Bone marrow (tissue), 2 donors: Measurements from ENCODE around the gene PPP1R16B.

ENCODE experiments used
- DNase-seq, 2 donors: peaks; one replicate each; lab custom pipeline; 2025; lab: John Stamatoyannopoulos, UW

PPP1R16B gene

DNA sequence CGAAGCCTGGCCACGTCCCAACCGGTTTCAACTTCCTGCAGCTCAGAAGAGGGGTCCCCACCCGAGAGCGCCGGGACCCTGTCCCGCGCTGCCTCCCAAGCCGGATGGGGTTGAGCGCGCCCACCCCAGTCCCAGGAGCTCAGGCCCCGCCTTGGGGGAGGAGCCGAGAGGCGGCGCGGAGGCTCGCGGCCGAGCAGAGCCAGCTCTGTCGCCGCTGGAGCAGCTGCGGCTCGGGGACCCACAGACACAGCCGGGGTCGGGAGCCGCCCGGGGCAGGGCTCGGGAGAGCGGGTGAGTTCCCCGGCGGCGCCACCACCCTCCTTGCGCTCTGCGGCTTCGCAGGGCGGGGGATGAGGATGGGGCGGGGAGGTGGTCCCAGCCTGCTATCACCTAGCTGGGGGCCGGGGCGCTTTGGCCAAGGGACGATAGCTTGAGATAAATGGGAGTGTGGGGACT, at the start of gene PPP1R16B:
PPP1R16B (plus strand) TSS at position 196 of the 456 bp plus-strand sequence. CDS start 30,229 bp downstream, outside the sequence.
- no peak for DNase-seq

DNA sequence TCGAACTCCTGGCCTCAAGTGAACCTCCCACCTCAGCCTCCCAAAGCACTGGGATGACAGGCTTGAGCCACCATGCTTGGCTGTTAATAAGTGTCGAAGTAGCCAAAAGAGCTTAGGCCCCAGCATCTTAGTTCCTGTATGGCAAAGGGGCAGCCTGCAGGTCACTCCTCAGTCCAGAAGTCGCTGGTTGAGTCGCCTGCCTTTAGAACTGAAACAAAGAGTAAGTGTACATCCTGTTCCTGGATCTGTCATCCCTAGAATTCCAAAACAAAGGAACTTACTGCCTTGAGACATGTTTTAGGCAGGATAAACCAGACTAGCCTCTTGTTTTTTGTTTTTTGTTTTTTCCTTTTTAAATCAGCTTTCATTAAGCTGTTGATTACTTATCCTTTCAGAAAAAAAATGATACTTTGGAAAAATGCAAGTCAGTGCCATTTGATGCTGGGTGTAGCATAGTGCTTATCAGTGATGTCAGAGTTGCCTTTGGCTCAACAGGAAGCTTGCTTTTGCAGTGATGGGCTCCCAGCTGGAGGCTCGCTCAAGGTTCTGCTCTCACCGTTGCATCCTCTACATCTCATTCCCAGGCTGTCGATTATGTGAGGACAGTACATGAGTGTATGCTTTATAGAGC, 48.2 kb upstream of the PPP1R16B start:
- no peak for DNase-seq

GRCh38 chr20:38759106-38759505, 46.4 kb upstream of the PPP1R16B start:
- DNase-seq: no peak

DNA sequence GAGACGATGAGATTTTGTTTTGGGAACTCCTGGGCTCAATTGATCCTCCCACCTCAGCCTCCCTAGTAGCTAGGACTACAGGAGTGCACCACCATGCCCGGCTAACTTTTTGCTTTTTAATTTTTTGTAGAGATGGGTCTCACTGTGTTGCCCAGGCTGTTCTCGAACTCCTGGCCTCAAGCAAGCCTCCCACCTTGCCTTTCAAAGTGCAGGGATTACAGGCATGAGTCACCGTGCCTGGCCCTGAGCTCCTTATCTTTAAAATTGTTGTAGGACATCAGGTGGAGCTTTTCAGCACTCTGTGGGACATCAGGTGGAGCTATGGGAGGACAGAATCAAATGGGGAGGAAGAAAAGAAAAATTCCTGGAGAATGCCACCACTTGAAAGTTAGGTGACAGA, 44.5 kb upstream of the PPP1R16B start:
- no peak for DNase-seq

DNA sequence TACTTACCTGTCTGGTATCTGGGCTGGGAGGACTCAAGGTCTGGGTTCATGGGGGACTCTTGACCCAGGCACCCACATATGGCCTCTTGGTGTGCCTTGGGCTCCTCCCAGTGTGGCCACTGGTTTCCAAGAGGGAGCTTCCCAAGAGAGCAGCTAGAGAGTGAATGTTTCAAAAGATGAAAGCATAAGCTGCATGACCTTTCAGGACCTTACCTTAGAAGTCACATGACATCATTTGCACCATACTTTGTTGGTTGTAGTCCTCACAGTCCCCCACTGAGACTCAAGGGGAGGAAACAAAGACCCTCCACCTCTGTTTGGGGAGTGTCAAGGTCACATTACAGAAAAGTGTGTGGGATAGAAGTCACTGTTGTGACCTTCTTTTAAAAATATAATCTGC, 43.3 kb upstream of the PPP1R16B start:
- no peak for DNase-seq

GRCh38 chr20:38763616-38764015, 41.9 kb upstream of the PPP1R16B start:
- DNase-seq: no peak

- DNase-seq: no peak
Observed at GRCh38 chr20:38764567-38765318, 40.8 kb upstream of the PPP1R16B start.

DNA sequence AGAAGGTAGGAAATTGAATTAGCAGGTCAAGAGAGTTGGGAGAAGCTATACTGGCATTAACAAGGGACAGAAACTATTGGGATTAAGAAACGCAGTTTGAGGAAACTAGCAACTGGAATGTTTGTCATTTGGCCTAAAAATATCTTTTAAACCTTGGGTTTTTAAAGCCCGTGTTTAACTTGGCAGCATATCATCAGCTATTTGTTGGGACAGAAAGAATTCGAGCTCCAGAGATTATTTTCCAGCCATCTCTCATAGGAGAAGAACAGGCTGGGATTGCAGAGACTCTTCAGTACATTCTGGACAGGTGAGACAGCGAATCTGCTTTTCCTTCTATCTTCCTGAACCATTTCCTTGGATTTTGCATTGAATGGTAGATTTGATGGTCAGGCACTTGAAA, 39.4 kb upstream of the PPP1R16B start:
- DNase-seq: no peak

DNA sequence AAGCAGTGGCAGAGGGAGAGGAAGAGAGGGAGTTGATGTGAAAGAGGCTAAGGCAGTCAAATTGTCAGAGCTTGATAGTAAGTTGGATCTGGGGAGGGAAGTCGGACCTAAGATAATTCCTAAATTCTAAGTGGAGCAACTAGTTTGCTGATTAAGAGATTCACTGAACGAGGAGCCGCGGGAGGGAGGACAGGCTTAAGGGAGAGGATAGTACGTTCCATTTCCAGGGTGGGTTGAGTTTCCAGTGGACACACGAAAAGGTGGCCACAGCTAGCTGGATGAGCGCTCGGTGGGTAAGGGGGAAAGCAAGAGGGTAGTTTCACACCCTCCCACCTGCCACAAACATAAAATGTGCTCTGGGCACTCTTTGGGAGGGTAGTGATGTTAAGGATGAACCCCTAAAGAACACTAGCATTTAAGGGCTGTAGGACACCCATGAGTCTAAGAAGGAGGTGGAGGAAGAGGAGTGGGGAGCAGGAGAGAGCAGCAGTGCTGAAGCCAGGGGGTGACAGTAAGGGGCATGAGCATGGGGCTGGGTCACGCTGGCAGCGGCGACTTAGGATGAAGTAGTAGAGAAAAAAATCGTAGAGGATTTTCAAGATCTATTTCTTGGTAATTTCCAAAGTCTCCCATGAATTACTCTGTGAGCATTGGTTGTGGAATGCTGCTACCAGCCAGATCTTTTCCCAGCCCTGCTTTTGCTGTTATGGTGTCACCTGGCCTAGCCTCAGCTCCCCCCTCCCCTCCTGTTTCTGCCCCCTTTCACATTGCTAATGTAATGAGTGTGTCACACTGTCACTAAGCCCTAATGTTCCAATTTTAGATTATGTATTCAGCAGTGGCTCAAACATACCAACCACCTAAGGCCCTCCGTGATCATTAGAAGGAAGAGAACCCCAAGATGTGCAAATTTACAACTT, 35.9 kb upstream of the PPP1R16B start:
- no peak for DNase-seq

GRCh38 chr20:38770546-38770945, 35.0 kb upstream of the PPP1R16B start:
- DNase-seq: no peak

DNA sequence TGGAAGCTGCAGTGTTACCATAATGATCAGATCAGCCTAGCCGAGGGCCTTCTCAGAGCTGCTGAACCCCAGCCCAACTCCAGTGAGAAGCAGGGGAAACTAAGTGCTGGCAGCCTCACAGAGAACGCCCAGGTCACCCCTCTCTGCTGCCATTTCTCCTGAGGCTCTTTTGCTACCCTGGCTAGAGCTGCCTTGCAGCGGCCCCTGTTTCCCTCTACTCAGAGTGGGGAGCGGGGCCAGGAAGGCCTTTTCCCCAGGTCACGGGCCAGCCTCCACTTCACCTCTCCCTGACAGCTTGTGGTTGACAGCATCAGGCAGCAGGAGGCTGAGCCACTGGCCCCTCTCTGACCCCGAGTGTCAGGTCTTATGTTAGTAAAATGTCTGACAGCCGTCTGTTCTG, 34.5 kb upstream of the PPP1R16B start:
- no peak for DNase-seq

DNA sequence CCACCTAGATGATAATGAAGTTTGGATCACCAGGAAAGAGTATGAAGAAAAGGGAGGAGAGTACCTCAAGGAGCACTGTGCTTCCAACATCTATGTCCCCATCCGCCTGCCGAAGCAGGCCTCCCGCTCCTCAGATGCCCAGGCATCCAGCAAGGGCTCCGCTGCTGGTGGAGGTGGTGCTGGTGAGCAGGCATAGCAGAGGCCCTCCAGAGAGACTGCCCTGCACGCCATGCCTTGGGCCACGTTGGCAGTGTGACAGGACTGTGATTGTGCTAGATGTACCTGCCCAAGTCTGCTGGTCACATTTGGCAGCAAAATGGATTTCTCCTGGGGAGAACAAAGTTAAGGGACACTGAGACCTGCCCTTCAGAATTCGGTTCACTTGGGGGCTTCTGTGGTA, 33.9 kb upstream of the PPP1R16B start:
- no peak for DNase-seq

DNA sequence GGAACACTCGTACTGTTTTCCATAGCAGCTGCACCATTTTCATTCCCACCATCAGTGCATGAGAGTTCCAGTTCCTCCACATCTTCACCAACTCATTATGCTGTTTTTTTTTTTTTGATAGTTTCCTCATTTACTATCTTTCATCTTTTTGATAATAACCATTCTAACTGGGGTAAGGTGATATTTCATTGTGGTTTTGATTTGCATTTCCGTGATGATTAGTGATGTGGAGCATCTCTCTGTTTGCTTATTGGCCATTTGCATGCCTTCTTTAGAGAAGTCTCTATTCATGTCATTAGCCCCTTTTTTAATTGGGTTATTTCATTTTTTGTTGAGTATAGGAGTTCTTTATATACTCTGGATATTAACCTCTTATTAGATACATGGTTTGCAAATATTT, 31.3 kb upstream of the PPP1R16B start:
- DNase-seq: no peak

DNA sequence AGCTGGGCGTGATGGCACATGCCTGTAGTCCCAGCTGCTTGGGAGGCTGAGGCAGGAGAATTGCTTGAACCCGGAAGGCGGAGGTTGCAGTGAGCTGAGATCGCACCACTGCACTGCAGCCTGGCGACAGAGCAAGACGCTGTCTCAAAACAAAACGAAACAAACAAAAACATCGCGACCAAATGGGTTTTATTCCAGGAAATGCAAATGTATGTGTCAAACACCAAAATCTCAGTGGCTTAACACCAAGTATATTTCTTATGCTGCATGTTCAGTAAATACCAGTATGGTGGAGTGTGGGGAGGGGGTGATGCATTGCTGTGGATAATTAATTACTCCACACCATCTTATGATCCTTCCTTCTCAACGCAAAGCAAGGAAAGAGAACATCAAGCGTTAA, 29.1 kb upstream of the PPP1R16B start:
- DNase-seq: no peak

DNA sequence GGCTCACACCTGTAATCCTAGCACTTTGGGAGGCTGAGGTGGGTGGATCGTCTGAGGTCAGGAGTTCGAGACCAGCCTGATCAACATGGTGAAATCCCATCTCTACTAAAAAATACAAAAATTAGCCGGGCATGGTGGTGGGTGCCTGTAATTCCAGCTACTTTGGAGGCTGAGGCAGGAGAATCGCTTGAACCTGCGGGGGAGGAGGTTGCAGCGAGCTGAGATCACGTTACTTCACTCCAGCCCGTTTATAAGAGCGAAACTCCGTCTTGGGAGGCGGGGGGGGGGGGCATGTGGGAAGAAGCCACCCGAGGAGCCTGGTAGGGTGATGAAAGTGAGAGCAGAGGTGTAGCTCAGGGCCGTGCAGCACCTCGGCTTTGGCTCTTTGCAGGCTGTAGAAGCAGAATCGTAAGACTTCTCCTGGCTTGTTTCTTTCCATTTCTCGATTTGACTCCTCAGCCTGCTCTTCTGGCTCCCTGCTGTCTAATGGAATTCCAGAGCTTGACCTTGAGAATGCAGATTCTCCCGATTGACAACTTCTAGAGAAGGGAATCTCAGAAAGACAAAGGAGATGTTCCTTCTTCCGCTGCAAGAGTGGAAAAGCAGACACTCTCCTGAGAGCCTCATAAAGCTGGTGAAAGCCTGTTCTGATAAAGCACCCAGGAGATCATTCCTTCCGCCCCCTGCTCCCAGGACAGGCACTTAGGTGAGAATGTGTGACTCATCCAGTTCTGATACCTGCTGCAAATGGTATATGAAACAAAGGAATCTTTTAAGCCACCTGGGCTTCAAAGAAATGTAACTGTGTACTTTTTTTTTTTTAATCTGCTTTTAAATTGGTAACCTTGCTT, 26.0 kb upstream of the PPP1R16B start:
- DNase-seq: no peak

- DNase-seq: no peak
Observed at GRCh38 chr20:38782275-38782674, 23.2 kb upstream of the PPP1R16B start.

DNA sequence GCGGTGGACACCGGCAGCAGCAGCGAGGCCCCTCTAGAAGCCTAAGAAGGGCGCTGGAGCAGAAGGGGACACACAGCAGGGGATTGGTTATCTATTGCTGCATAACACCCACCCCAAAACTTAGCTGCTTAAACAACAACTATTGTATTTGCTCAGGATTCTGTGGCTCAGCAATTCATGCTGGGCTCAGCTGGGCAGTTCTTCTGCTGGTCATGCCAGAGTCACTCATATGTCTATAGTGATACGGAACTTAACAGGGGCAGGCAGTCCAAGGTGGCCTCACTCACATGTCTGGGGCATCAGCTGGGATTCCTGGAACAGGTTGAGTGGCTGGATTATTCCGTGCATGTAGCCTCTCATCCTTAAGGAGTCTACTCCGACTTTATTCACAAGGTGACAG, 17.6 kb upstream of the PPP1R16B start:
- no peak for DNase-seq

DNA sequence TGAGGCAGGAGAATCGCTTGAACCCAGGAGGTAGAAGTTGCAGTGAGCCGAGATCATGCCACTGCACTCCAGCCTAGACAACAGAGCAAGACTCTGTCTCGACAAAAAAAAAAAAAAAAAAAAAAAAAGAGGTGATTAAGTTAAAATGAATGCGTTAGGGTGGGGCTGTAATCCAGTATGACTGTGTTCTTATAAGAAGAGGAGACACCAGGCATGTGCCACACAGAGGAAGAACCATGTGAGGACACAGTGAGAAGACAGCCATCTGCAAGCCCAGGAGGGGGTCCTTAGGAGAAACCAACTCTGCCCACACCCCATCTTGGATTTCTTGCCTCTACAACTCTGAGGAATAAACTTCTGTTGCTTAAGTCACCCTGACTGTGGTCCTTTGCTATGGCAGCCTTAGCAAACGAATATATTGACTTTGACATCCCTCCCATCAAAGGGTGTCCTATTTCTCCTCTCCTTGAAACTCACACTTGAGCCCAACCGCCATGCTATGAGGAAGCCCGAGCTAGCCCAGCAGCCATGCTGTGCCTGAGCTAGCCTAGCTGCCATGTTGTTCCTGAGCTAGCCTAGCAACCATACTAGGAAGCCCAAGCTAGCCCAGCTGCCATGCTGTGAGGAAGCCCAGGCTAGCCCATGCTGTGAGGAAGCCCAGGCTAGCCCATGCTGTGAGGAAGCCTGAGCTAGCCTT, 15.8 kb upstream of the PPP1R16B start:
- no peak for DNase-seq

GRCh38 chr20:38790200-38791053, 15.1 kb upstream of the PPP1R16B start:
- peak in 1 of 2 donors; percentile 42 for DNase-seq

GRCh38 chr20:38791291-38791690, 14.2 kb upstream of the PPP1R16B start:
- DNase-seq: no peak
